Measurements from ENCODE around the gene CHTF18.

Gene CHTF18

GRCh38 chr16:776824-777223 lies 11.6 kb upstream of the CHTF18 start:
- no peak for DNase-seq

- DNase-seq = no peak
Observed at GRCh38 chr16:777826-778225, 10.6 kb upstream of the CHTF18 start.

GRCh38 chr16:778447-778846 lies 10.0 kb upstream of the CHTF18 start:
- DNase-seq = no peak

GRCh38 chr16:778909-779527 lies 9.4 kb upstream of the CHTF18 start:
- no peak for DNase-seq

- DNase-seq = no peak
Observed at GRCh38 chr16:779561-779960, 8.9 kb upstream of the CHTF18 start.

GRCh38 chr16:780296-780695 lies 8.1 kb upstream of the CHTF18 start:
- DNase-seq = no peak

GRCh38 chr16:781346-782010 lies 6.9 kb upstream of the CHTF18 start:
- DNase-seq = no peak

- no peak for DNase-seq
Observed at GRCh38 chr16:782258-782657, 6.2 kb upstream of the CHTF18 start.

- no peak for DNase-seq
Observed at GRCh38 chr16:782766-783403, 5.5 kb upstream of the CHTF18 start.

- no peak for DNase-seq
Observed at GRCh38 chr16:783404-784161, 4.8 kb upstream of the CHTF18 start.

- DNase-seq = no peak
Observed at GRCh38 chr16:784431-784830, 4.0 kb upstream of the CHTF18 start.

GRCh38 chr16:785563-786535 lies 2.6 kb upstream of the CHTF18 start:
- no peak for DNase-seq

GRCh38 chr16:787321-787966 lies 976 bp upstream of the CHTF18 start:
- no peak for DNase-seq

GRCh38 chr16:787978-788398 lies 432 bp upstream of the CHTF18 start, which contains the start of gene RPUSD1:
TSS of gene RPUSD1 (minus strand) at chr16:788381. CDS start at chr16:787737, 644 bp downstream.
- DNase-seq = no peak

- DNase-seq = no peak
Observed at GRCh38 chr16:789191-789850, 901 bp downstream of the CHTF18 start.

GRCh38 chr16:790086-790485 lies 1.7 kb downstream of the CHTF18 start:
- no peak for DNase-seq

GRCh38 chr16:791131-791530 lies 2.7 kb downstream of the CHTF18 start:
- DNase-seq = no peak

GRCh38 chr16:792221-792995 lies 4.0 kb downstream of the CHTF18 start:
- no peak for DNase-seq

GRCh38 chr16:793414-793813 lies 5.0 kb downstream of the CHTF18 start:
- no peak for DNase-seq

GRCh38 chr16:794091-794822 lies 5.8 kb downstream of the CHTF18 start:
- no peak for DNase-seq
